Stimulated activated CD8-positive, alpha-beta memory T cell treated with anti-CD3 and anti-CD28 coated beads, Interleukin-7, amount 100 ng/mL, for 1 hour (primary cell): ENCODE results near the gene ADGRB2.
"Not testable (repeated sequence)": the region's sequence is repeated elsewhere in the genome, so short reads cannot be mapped to it uniquely, and the experiment has no call there.

Experiments
- DNase-seq, 2 donors: peaks; one replicate each; pipeline ENCODE4 v3.0.0-alpha.2; 2020; ENCODE audit warnings: low read depth in 2 of 2

Gene ADGRB2

DNA sequence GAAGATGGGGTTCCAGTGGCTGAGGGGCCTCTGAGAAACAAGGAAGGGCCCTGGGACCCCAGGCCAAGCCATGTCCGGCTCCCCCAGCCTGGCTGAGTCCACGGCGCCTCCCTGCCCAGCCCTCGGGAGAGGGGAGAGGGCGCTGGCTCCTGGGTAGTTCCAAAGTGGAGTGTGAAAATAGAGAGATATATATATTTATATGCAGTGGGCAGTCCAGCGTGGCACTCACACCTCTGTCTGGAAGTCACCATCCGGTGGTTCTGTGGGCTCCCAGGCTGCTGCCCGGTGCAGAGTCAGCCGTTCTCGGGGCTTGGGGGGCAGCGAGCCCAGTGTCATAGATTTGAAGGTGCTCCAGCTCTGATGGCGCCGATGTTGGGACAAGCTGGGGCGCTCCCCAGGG lies 36.9 kb downstream of the ADGRB2 start:
- no peak for DNase-seq

DNA sequence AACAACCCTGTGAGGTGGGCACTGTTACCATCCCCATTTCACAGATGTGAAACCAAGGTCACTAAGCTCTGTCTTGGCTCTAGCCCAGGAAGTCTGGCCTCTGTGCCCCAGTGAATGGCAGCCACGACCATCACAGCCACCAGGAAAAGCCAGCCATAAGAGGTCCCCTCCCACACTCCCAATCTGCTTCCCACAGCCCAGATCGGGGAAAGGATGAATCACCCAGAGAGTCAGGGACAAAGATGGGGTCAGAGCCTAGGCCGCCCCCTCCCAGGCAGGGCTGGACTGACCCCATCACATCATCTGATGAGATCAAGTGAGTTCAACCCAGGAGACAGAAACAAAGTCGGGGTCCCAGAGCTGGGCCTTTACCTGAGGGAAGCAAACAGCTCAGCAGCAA lies 37.4 kb downstream of the ADGRB2 start:
- no peak for DNase-seq

DNA sequence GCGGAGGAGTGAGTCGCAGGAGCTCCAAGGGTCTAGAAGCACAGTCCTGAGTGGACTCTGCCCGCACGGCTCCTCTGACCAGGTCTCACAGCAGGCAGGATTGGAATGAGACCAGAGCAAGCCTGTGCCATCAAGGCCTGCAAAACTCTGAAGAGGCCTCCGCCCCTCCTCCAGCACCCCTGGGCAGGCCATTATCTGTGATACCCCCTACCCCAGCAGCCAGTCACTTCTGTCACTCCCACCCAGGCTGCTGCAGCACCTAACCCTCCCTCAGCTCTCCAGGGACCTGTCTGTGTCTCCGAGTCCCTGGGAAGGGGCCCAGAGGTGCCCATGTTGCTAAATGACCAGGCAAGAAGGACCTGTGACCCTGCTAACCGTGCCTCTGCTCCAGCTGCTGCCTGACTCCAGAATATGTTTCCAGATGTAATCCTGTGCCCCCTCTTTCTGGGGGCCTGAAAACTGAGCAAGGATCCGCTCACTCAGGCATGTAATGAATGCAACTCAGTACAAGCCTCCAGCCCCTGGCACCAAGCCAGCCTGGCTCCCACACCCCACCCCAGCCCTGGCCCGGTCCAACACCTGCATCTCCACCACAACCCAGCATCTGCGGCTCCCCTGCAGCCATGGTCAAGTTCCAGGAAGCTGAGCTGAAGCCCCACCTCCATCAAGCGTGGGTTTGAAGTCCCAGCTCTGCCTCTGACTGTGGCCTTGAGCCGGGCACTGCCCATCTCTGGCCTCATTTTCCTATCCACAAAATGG lies 38.2 kb downstream of the ADGRB2 start:
- DNase-seq: no peak

DNA sequence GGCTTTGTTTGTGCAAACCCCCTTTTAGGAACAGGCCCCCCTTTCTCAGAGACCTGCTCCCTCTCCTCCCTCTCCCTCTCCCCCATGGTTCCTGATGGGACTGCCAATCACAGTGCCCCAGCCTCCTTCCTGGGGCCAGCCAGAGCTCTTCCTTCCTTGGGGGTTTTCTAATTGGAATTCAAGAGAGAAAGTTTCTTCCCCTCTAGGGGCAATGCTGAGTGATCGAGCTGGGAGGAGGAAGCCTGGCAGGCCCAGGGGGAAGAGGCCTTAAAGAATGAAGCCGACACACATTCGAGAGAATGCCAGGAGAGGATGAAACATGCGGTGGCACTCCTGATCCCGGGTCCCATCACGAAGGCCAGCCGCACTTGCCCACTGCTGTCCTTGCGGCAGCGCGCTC lies 39.0 kb downstream of the ADGRB2 start:
- DNase-seq: no peak

DNA sequence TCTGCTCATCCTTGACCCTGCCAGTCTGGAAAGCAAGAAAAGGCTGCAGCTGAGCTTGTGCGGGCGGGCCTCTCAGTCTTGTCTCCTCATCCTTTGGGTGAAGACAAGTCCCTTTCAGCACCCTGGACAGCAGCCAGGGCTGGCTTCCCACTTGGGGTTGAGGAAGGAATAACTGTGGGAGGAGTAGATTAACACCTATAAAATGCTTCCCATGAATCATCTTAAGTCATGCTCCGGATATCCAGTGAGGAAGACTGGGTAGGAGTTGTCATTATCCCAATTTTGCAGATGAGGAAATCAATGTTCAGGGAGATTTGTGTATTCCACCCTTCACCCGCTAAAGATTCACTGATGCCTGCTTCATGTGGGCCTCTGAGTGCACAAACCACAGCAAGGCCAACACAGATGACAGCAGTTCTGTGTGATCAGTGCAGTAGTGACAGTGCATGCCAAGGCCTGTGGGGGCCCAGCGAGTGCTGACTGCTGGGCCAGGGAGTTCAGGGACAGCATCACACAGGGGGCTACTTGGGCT lies 40.2 kb downstream of the ADGRB2 start:
- no peak for DNase-seq

DNA sequence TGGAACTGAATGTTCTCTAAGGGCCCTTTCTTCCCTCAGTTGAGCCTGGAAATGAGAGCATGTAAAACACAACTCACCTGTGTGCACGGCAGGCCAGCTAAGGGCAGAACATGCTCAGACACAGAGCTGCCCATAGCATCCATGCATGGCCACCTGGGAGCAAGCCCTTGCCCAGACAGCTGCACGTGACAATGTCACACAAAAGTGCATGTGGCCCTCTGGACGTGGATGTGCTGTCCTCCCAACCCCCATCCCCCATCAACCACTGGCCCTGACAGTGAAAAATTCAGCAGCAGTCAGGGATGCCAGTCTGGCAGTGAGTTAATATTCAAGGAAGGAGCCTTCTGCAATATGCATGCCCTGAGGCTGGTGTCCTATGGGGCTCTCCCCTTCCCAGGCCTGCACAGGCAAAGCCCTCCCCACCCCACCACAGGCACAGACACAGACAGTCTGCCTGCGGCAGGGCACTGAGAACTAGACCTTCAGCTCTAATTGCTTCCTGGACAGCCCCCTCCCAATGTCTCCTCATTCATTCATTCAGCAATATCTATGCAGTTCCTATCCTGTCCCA lies 45.7 kb downstream of the ADGRB2 start:
- DNase-seq: no peak

DNA sequence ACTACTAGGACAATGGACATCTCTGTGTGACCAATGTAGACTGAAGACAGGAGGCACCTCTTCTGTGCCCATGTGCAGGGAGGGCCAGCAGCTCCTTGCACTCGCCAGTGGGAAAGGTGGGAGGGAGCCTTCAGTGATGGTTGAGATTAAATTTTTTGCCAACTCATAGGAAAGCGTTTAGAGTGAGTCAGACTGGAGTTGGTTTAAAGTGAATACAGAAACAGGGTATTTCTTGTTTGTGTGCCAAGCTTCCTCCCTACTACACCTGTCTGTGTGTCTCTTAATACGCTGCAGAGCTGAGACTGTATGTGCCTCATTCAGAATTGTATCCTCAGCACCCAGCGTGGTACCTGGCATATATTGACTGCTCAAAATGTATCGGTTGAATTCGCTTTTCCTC lies 46.8 kb downstream of the ADGRB2 start:
- DNase-seq: no peak

DNA sequence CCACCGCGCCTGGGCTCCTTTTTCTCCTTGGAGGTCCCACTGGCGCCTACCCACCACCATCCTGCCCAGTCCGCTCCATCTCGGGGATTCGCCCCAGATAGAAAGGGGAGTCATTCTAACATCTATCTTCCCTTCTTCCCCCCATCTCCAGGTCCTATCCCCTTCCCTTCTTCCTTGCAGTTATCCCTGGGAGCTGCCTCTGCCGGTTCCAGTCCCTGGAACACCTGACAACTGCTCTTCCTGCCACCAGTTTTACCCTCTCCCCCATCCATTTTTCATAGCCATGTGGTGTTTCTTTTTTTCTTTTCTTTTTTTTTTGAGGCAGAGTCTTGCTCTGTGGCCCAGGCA lies 48.3 kb downstream of the ADGRB2 start:
- DNase-seq: no peak

DNA sequence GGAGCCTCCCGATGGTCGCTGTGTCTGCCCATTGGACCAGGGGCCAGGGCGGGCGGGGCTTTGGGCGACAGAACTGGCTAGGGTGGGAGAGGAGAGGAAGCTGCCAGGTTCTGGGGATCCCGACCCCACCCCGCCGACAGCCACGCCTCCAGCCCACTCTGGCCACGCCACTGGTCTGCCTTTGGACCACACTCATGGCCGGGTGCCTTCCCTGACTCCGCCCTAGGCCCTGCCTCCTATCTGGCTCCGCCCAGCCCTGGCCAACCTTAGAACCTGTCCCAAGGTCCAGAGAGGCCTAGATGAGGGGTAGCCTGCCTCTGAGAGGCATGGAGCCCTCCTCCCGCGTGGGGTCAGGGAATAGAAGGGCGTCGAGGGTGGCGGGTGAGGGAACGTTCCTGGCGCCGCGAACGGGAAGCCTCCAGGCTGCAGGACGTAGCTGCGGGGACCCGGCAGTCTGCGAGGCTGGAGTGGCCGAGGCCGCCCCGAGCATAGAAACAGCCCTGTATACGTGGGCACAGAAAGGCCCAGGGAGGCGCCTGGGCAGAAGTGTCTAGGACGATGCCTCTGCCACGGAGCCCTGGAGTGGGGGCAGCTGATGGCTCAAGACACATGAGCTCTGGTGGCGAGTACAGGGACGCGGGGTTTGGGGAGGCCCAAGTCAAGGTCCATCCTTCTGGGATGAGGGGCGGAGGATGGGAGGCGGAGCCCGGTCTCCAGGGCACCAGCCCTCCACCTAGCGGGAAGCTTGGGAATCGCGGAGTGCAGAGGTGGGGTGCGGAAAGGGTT lies 48.9 kb downstream of the ADGRB2 start:
- no peak for DNase-seq

DNA sequence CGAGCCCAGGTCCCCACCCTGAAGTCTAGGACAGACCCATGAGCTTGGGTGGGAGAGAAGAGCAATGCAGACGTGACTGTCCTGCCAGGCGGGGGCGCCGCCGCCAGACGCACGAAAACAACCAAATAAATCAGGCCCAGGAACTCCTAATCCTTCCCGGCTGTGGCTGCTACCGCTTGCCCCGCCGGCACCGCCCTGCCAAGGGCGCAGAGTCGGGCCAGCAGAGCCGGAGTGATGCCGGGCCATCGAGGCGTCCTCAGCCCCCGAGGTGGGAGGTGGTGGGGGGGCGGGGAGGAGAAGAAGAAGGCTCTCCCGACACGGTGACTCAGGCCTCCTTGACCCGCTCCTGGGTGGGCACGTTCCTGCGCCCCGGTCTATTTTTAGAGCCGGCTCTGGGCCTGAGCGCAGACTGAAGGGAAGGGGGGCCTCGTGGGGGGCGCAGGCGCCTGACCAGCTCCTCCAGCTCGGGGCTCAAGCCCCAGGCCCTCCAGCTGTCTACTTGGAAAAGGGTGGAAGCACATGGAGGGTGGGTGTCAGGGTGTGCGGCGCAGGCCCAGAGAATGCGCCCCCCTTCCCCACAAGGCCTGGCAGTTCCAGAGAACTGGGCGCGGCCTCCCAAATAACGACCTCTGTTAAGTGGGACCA lies 49.6 kb downstream of the ADGRB2 start:
- no peak for DNase-seq

DNA sequence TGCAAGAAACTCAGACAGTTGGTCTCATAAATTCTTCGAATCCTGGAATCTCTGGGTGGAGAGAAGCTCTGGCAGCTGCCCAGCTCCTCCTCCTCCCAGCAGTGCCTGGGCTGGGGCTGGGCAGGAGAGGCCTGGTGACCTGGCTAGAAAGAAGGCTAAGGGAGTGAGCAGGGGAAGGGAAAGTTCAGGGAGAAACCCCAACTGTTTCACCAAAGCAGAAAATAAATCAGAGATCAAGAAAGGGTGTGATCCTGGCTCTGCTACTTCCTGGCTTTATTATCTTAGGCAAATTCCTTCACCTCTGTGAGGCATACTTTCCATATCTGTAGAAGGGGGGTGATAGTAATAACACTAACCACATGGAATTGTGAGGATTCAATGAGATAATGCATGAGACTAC lies 51.5 kb downstream of the ADGRB2 start:
- no peak for DNase-seq

DNA sequence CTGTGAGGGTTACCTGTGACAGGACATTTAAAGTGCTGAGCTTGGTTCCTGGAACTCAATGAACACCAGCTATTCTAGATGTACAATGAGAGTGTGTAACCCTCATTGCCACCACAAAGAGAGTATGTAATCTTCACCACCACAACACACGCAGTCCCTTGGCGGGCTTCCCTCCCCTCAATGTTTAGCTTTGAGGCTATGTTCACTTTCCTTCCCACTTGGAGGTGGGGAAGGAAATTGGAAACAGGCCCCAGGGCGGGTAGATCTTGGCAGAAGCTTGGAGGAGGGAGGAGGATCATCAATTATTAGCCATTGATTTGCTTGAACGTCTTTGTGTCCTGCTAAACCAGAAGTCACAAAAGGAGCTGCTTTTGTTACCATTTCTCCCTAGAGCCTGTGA lies 52.1 kb downstream of the ADGRB2 start:
- DNase-seq: no peak

DNA sequence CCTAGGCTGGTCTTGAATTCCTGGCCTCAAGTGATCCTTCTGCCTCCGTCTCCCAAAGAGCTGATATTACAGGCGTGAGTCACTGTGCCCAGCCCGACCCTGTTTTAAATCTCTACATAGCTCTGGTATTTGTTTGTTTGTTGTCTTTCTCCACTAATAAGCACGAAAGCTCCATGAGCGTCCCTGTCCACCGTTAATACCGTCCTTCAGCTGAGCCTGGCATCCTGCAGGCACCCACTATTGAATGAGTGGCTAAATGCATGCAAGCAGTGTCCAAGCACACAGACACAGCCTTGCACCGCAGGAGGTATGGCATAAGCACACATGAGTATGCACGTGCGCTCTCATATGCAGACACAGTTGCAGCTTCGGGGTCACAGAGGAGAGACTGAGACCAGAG lies 55.8 kb downstream of the ADGRB2 start:
- no peak for DNase-seq

DNA sequence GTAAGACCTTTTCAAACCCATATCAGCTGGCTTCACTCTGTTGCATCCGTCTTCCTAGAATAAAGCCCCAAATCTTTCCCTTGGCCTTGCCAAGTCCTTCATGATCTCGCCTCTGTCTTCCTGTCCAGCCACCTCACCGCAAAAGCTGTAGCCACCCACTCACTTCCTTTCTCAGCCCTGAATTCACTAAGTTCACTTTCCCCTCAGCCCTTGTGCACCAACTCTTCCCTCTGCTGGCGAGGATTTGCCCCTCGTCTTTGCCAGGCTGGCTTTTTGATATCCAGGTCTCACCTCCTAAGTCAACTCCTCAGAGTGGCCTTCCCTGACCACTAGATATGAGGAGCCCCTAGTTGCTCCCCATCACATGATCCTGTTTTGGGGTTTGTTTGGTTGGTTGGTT lies 56.4 kb downstream of the ADGRB2 start:
- no peak for DNase-seq

DNA sequence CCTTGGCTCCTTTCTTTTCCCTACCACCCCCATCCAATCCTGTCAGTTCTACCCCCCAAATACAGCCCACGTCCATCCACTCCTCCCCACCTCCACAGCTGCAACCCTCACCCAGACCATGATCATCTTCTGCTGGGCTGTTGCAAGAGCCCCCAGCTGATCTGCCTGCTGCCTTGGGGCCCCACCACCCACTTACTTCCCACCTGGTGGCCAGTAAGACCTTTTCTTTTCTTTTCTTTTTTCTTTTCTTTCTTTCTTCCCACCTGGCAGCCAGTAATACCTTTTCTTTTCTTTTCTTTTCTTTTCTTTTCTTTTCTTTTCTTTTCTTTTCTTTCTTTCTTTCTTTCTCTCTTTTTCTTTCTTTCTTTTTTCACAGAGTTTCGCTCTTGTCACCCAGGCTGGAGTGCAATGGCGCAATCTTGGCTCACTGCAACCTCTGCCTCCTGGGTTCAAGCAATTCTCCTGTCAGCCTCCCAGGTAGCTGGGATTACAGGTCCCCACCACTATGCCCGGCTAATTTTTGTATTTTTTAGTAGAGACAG lies 57.0 kb downstream of the ADGRB2 start:
- DNase-seq: not testable (repeated sequence)

DNA sequence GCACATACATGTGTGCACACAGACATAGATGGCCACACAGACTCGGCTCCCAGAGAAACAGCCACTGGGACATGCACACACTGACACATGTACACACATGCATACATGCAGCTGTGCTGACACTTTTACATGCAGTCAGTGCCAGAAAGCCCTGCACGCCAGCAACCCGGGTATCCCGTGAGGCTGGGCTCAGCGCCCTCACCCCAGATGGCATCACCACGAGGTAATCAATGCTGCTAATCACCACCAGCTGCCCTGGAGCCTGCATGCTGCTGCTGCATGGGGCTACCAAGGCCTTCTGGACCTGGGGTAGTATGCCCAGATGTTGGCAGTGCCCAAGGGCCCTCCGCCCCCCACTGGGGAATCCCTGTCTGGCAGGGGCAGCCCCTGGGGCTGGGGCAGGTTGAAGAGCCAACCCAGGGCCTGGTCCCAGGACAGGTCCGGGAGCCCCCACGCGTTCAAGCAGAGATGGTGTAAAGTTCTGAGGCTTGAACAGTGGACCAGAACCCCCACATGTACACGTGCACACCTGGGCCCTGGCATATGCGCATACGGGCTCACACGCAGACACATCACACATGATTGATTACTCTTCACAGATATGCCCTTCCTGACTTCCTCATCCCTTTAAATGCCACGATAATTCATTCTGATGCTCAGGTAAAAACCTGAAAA lies 57.6 kb downstream of the ADGRB2 start:
- no peak for DNase-seq

DNA sequence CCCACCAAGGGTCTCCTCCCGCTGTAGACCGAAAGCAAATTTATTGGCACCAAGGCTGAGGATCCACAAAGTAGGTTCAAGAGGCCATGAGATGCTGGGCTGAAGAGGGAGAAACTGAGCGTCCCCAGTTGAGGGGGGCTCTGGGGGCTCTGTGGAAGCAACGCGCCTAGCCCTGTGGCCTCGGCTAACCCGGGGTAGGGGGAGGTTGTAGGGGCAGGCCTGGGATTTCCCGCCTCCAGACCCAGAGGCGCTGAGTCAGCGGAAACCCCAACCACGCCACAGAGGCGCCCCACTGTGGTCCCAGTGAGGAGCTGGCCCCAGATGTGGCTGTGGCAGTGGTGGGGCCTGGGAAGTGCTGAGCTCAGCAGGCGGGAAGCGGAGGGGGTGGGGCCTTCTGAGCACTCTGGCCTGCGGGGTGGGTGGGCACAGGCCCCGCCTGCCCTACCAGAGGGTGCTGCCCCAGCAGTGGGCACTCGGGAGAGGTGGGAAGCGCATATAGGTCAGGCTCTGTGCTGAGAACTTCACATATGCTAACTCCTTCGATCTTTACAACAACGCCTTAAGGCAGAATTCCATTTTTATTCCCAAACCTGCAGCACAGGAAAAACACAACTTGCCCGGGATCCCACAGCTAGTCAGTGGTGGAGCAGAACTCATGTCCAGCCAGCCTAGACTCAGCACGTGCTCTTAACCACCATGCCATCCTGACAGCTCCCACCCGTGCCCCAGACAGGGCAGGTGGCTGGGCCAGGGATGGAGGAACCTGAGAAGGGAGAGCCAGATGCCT lies 58.9 kb downstream of the ADGRB2 start:
- DNase-seq: peak; percentile 31 to 41

DNA sequence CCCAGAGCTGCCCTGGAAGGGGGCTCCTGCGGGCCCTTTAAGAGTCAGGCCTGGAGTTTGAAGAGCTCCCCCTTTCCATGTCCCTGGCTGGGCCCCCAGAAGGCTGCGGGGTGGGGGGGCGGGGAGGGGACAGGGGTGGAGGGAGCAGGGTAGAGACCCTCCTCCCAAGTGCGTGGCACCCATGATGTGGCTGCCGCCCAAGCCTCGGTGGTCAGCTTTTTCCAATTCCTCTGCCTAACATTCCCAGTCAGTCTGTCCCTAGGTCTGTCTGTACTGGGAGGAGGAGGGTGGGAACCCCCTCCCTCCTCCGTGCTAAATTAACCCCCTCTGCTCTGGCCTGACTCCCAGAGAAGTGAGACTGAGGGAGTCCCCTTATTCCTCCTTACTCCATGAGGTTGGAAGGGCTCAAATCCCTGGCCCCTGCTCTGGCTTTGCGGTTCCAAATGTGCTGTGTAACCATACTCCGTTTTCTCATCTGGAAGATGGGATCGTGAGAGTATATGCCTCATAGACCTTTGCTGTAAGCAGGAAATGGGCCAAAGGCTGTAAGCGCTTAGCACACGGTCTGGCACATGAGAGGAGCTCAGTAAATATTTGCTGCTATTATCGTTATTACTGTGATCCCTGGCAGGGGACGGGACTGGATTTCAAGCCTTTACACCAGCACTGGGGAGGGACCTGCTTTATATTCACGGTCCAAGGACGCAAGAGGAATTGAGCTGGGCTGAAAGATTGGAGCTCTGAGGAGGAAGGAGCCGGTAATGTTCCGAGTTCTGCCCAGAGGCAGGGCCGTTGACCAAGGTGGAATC lies 59.7 kb downstream of the ADGRB2 start:
- no peak for DNase-seq

DNA sequence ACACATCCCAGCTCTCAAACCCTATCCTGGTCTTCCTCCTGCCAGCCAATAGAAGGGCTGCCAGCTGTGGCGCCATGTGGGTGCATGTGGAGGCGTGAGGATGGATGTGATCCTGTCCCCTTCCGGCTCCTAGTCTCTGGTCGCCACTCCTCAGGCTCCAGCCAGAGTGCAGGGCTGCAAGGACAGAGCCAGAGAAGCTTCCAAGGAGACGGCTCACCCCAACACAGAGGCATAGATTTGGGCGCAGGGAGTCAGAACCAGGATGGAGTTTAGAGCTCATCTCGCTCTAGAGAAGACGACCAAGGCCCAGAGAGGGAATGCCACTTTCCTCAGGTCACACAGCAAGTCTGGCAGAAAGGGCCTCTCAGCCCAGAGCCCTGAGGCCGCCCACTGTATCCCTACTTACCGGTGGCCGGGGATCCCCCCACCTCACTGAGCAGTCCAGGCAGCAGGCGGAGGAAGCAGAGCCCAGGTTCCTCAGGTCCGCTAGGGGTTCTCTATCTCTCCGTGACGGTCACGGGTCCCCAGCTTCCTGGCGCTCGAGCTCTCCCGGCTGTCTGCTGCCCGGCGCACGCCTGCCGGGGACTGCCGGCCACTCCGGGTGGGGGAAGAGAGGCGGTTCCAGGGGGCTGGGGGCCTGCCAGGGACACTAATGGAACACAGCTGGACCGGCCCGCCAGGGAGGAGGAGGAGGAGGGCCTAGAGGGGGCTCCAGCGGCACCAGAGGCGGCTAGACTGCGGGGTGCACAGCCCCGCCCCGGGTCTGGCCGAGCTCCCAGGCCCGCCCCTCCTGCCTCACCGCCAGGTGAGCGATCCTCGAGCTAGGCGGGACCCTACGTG lies 60.5 kb downstream of the ADGRB2 start, which contains the start of gene COL16A1:
COL16A1 (minus strand) TSS at position 587 of the 840 bp plus-strand sequence. CDS start 1,824 bp downstream, outside the sequence.
- no peak for DNase-seq
